GM18951 (cell line): Measurements from ENCODE around the gene CEACAM5.

Source experiments
- POLR2A ChIP-seq: IDR thresholded peaks from 4 replicates; pipeline ENCODE4 v1.6.1; 2011; ENCODE audit warnings: mild to moderate bottlenecking; ENCODE audit not compliant: insufficient read length, insufficient read depth; ENCODE audit errors: extremely low read depth
- in situ Hi-C: fragments of 300-500 bp; cut with MboI; formaldehyde crosslinking; loops from one replicate; pipeline ENCODE4 v1.12.0; 2022; ENCODE audit warnings: low sequenced_read_pairs, mixed read lengths, inconsistent platforms; ENCODE audit not compliant: unreplicated experiment

Gene CEACAM5

GRCh38 chr19:41769608-41770007 is 61.2 kb downstream of the CEACAM5 start:
- no peak for TF ChIP-seq POLR2A
- in situ Hi-C loops = no loop called here

DNA sequence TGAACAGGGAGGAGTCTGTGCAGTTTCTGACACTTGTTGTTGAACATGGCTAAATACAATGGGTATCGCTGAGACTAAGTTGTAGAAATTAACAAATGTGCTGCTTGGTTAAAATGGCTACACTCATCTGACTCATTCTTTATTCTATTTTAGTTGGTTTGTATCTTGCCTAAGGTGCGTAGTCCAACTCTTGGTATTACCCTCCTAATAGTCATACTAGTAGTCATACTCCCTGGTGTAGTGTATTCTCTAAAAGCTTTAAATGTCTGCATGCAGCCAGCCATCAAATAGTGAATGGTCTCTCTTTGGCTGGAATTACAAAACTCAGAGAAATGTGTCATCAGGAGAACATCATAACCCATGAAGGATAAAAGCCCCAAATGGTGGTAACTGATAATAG is 63.0 kb downstream of the CEACAM5 start:
- in situ Hi-C loops = no loop called here

DNA sequence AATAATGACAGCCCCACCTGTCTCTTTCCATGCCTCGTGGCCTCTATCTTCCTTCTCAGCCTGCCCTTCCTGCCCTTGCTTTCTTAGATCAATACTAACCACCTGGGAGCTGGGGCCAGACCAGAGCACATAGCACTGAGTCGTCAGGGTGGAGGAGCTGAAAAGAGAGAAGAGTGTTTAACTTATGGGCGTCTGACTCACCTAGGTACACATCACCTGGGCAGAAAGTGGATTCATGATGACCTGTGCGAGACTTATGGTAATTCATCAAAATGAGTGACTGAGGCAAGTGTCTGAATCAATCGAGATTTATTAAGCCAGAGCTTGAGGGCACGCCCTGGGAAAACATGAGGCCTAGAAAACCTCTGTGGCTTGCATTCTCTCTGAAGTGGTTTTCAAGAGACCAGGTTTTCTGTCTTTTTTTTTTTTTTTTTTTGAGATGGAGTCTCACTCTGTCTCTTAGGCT is 66.1 kb downstream of the CEACAM5 start:
- TF ChIP-seq POLR2A = no peak
- in situ Hi-C loops = no loop called here

More for the DNA sequence above, 63.0 kb downstream of the CEACAM5 start:
- no peak for TF ChIP-seq POLR2A

DNA sequence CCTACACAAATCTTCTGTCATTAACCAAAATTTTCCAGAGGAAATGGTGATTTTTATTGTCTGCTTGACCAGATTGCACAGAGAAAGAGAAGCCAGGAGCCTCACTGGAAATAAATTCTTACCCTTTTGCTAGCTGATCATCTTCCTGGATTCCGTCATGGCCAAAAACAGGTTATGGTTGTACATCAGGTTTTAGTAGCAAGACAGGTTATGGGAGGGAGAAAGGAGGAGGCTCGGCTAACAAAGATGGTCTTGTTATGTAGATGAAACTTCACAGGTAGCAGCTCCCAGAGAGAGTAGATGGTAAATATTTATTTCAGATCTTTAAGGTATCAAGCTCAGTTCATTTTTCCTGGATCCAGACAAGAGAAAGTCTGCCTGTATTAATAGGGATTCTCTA is 68.3 kb downstream of the CEACAM5 start:
- in situ Hi-C loops = no loop called here

More for the DNA sequence above, 68.3 kb downstream of the CEACAM5 start:
- no peak for TF ChIP-seq POLR2A
